Measurements from ENCODE around the gene PREPL.
A peak's percentile ranks its signal among the peaks of the same experiment; 100 is the strongest.

Gene PREPL

DNA sequence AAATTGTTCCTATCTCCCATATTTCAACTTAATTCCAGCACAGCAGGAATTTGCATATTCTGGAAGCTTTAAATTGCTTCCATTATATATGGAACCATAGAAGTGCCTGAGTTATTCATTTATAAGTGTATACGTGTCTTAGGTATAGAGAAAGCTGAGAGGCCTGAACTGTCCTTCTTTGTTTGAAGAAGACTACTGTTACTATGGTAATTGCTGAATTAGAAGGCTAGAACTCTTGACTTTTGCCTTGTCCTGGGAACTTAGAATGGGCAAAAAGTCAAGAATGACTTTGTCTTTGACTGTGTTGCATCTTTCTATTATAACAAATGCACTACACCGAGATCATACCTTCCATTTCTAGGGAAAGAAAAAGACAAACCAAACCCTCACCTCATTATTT, 16.2 kb upstream of the PREPL start:
- TF ChIP-seq, protein P1, sequence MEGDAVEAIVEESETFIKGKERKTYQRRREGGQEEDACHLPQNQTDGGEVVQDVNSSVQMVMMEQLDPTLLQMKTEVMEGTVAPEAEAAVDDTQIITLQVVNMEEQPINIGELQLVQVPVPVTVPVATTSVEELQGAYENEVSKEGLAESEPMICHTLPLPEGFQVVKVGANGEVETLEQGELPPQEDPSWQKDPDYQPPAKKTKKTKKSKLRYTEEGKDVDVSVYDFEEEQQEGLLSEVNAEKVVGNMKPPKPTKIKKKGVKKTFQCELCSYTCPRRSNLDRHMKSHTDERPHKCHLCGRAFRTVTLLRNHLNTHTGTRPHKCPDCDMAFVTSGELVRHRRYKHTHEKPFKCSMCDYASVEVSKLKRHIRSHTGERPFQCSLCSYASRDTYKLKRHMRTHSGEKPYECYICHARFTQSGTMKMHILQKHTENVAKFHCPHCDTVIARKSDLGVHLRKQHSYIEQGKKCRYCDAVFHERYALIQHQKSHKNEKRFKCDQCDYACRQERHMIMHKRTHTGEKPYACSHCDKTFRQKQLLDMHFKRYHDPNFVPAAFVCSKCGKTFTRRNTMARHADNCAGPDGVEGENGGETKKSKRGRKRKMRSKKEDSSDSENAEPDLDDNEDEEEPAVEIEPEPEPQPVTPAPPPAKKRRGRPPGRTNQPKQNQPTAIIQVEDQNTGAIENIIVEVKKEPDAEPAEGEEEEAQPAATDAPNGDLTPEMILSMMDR (IDR thresholded peaks at IDR 0.05; ENCODE audit: insufficient read depth, low read depth, low read length, missing control alignments): no peak
- H3K4me3 ChIP-seq (ENCODE audit: low read depth, low read length): no peak overlapping the region
- no peak for DNase-seq (ENCODE audit: low read depth)

DNA sequence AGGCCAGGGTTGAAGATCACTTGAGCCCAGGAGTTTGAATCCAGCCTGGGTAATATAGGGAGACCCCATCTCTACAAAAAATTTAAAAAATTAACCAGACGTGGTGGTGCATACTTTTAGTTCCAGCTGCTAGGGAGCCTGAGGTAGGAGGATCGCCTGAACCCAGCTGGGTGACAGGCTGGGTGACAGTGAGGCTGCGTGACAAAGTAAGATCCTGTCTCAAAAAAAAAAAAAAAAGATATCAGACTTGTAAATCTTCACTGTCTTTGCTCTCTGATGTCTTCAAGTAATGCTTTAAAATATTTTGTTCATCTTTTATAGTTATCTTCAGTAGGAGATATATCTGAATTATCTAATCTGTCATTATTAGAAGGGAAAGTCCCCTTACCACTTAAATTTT, 11.0 kb upstream of the PREPL start:
- TF ChIP-seq, protein P1 (IDR thresholded peaks at IDR 0.05; ENCODE audit: insufficient read depth, low read depth, low read length, missing control alignments): no peak
- no peak for DNase-seq (ENCODE audit: low read depth)
- H3K4me3 ChIP-seq (ENCODE audit: low read depth, low read length): no peak overlapping the region

DNA sequence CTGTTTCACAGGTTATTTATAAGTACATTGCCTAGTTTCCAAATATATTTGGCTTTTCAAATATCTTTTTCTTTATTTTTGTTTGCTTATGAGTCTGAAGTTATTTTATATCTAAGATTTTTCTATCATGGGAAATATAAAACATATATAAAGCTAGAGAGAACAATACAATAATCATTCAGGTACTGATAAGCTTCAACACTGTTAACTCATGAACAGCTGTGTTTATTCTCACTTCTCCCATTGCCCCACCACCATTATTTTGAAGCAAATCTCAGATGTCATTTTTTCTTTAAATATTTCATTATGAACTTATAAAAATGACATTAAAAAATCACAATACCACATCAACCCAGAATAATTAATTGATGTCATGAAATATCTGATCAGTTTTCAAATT, 10.2 kb upstream of the PREPL start:
- TF ChIP-seq, protein P1 (IDR thresholded peaks at IDR 0.05; ENCODE audit: insufficient read depth, low read depth, low read length, missing control alignments): no peak
- no peak overlapping the region for H3K4me3 ChIP-seq (ENCODE audit: low read depth, low read length)
- DNase-seq (ENCODE audit: low read depth): no peak

DNA sequence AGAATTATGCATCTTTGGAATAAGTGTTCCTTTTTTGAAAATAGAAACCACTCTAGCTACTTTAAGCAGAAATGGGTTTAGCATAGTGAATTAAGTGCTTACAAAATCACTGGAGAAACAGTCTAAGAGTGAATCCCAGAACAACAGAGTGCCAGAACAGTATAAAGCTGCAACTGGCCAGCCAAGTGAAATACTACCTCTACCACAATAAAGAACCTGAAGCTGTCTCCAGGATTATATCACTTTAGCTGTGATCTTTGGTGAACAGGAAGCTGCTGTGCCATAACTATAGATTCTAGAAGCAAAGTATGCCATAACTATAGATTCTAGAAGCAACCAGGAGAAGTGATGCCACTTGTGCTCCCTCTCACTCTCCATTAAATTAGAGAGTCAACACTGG, 8.1 kb upstream of the PREPL start:
- DNase-seq (ENCODE audit: low read depth): no peak
- no peak overlapping the region for H3K4me3 ChIP-seq (ENCODE audit: low read depth, low read length)
- TF ChIP-seq, protein P1 (IDR thresholded peaks at IDR 0.05; ENCODE audit: insufficient read depth, low read depth, low read length, missing control alignments): no peak

DNA sequence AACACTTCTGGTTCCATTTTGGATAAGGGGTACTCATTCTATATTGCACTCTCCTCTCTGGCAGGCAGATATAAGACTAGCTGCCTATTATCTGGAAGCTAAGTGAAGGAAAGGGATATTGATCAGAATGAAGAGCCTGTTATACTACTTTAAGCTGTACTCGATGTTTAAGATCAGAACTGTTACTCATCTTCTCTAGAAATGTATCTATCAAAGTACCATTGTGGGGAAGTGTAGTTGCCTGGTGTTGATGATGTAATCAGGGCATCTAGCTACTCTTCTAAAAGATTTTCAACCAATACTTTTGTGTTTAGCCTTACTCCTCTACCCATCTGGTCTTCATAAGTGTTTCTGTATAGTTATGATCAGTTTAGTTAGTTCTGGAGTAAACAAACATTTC, 6.3 kb upstream of the PREPL start:
- no peak for DNase-seq (ENCODE audit: low read depth)
- TF ChIP-seq, protein P1 (IDR thresholded peaks at IDR 0.05; ENCODE audit: insufficient read depth, low read depth, low read length, missing control alignments): no peak
- H3K4me3 ChIP-seq (ENCODE audit: low read depth, low read length): no peak overlapping the region

DNA sequence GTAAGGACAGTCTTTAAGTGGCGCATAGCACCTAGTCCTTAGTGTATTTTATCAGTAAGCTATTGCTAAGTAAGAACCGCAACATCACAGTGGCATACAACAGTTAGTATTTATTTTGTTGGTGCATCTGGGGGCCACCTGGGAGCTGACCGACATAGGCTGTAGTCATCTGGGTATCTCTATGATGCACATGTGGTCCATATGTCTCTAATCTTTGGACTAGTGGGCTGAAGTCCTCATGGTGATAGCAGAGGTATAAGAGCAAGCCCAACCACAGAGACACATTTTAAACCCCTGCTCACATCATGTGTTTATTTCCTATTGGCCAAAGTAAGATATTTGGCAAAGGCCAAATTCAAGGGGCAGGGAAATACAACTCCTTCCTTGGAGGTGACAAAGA, 3.3 kb upstream of the PREPL start:
- TF ChIP-seq, protein P1 (IDR thresholded peaks at IDR 0.05; ENCODE audit: insufficient read depth, low read depth, low read length, missing control alignments): no peak
- DNase-seq (ENCODE audit: low read depth): no peak

DNA sequence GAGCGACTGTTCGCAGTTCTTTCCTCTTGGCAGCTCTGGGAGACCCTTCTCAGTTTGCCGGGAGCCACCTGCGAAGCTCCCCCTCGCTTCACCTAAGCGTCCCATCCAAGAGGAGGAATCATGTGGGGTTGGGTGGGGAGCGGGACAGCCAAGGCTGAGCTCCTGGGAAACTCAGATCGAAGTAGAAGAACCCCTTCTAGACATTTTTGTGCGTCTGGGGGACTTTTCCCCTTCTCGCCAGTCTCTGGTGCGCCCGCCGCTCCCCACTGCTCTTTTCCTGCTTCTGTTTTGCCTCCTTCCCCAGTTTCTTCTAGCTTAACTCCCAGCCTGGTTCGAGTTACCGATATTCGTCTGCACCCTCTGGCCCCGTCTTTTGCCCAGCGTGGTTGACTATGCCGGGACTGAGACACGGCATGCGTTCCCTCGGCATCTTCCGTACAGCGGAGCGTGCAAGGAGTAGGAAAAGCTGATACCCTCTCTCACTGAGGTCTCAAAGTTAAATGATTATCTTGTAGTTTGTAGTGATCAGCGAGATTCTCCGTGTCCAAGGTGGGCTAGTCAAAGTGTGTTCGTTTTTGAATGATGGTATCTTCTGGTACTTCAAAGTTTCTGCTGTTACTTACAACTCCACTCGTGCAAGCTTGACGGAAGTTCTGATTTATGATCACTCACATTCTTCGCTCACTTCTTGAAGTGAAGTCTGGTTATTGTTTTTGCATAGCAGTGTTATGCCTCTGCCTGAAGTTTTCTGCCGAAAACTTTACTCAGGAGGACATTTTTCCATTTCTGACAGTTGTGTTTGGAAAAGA, 1.1 kb upstream of the PREPL start:
- H3K4me3 ChIP-seq (ENCODE audit: low read depth, low read length): peak overlapping the region; percentile 85
- peak; percentile 53 for DNase-seq (ENCODE audit: low read depth)
- TF ChIP-seq, protein P1 (IDR thresholded peaks at IDR 0.05; ENCODE audit: insufficient read depth, low read depth, low read length, missing control alignments): no peak

More for the DNA sequence above, 3.3 kb upstream of the PREPL start:
- H3K4me3 ChIP-seq (ENCODE audit: low read depth, low read length): no peak overlapping the region

Data from GM12865 (cell line).